Activated naive CD8-positive, alpha-beta T cell treated with anti-CD3 and anti-CD28 coated beads, Interleukin-2, amount 10 ng/mL, durations not matched to agents 7 days and 5 days (primary cell): Measurements from ENCODE around the gene DUSP5. TPM values are rescaled to one million over a fixed set of nuclear protein-coding genes. Genes with fewer than 3 reads are reported as not detected.

Experiments
- ATAC-seq: fragments of 150-1000 bp; cut with Tn5 transposase; one replicate; pipeline ENCODE4 v1.10.0; 2021; ENCODE audit warnings: low read depth, moderate library complexity
- POLR2A ChIA-PET: fragments of 350-600 bp; sonication (Branson Sonifier 250); formaldehyde crosslinking; loops from one replicate; lab custom pipeline; 2021; ENCODE audit warnings: antibody characterized with exemption; lab: Charles Lee
- DNase-seq: peaks from one replicate; pipeline ENCODE4 v3.0.0; 2021
- H3K27ac Mint-ChIP-seq: one replicate; pipeline ENCODE4 v1.8.0; 2022; ENCODE audit warnings: mild to moderate bottlenecking, mixed read lengths
- H3K27me3 Mint-ChIP-seq: one replicate; pipeline ENCODE4 v1.8.0; 2022; ENCODE audit warnings: mild to moderate bottlenecking, moderate library complexity, mixed read lengths
- H3K36me3 Mint-ChIP-seq: one replicate; pipeline ENCODE4 v1.8.0; 2021; ENCODE audit warnings: mild to moderate bottlenecking, mixed read lengths
- H3K4me1 Mint-ChIP-seq: one replicate; pipeline ENCODE4 v1.8.0; 2021; ENCODE audit warnings: mixed read lengths
- H3K4me3 Mint-ChIP-seq: one replicate; pipeline ENCODE4 v1.8.0; 2022; ENCODE audit warnings: mild to moderate bottlenecking, moderate library complexity, mixed read lengths
- H3K9me3 Mint-ChIP-seq: one replicate; pipeline ENCODE4 v1.8.0; 2021; ENCODE audit warnings: mixed read lengths
- total RNA-seq, 2 experiments: library from RNA; stranded (reverse); gene quantifications; one replicate each; pipeline ENCODE4 v1.2.3, GENCODE V29; 2021

The DUSP5 gene
- total RNA-seq, 2 experiments from 2014 or later = 23.1 to 24.3 TPM

DNA sequence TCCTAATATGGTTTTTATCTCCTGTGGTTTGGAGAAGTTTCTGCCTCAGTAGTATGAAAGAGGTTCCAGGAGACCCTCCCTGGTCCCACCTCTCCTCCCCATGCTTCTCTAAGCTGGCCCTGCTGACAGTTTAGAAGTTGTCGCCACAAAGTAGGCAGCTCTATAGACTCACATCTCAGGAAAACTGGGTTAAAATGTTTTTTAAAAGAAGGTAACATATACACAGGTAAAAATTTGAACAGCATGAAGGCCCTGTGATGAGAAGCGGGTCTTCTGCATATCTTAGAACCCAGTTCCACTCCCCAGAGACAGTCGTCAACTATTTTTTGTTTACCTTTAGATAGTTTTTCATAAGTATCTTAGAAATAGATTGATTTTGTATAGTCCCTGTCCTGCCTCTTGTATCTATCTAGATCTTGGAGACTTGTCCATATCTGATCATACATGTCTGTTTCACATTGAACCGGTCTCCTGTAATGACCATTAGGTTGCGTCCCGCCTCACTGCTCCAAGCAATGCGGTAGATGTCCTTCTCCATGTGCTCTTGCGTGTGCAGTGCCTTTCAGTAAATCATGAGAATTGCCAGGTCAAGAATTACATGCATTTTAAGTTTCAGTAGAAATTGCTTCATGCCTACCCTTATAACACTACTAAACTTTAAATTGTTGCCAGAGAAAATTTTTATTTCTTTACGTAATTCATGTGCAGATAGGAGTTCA, 2.2 kb downstream of the DUSP5 start:
- peaks cover 7% of the 10 kb centered on the region for H3K36me3 Mint-ChIP-seq

DNA sequence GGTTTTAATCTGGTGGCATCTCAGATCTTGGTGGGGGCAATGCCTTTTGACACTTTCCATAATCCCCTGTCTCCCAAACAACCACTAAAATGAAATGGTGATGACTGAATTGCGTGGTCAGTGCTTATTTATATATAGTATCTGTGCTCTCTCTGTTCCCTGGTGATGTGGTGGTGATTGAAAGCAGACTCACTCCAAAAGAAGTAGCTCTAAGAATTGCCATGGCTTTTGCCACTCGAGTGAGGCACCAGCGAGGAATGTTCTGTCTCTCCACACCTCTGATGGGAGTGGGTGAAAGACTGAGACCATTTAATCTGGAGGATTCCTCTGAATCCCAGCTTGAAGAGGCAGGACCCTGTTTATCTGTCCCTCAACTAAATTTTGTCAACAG, 2.8 kb downstream of the DUSP5 start:
- ATAC-seq = no peak
- H3K27me3 Mint-ChIP-seq = no peaks in the 10 kb centered on the region
- peaks cover 65% of the 10 kb centered on the region for H3K4me1 Mint-ChIP-seq
- POLR2A ChIA-PET = interaction anchor here (0.8 to 1.3 kb wide), 3 partner anchors 31 to 86 kb away, joined by 3 to 4 read pairs (median 3); no protein-coding TSS in a partner anchor
- H3K9me3 Mint-ChIP-seq = no peaks in the 10 kb centered on the region
- no peak for DNase-seq
- peak overlapping the region; percentile 89 for H3K4me3 Mint-ChIP-seq
- peak overlapping the region; percentile 90 for H3K27ac Mint-ChIP-seq
- H3K36me3 Mint-ChIP-seq = peaks cover 11% of the 10 kb centered on the region

More for the DNA sequence above, 2.2 kb downstream of the DUSP5 start:
- POLR2A ChIA-PET = interaction anchor here (2.9 kb wide), 1 partner anchor 145 kb away, joined by 14 read pairs; no protein-coding TSS in a partner anchor
- Mint-ChIP-seq H3K27me3 (no peaks in the 10 kb centered on the region), H3K9me3 (no peaks in the 10 kb centered on the region), H3K4me3 (peak overlapping the region; percentile 89), H3K4me1 (peaks cover 62% of the 10 kb centered on the region), H3K27ac (peak overlapping the region; percentile 90)
- no peak for DNase-seq
- no peak for ATAC-seq

DNA sequence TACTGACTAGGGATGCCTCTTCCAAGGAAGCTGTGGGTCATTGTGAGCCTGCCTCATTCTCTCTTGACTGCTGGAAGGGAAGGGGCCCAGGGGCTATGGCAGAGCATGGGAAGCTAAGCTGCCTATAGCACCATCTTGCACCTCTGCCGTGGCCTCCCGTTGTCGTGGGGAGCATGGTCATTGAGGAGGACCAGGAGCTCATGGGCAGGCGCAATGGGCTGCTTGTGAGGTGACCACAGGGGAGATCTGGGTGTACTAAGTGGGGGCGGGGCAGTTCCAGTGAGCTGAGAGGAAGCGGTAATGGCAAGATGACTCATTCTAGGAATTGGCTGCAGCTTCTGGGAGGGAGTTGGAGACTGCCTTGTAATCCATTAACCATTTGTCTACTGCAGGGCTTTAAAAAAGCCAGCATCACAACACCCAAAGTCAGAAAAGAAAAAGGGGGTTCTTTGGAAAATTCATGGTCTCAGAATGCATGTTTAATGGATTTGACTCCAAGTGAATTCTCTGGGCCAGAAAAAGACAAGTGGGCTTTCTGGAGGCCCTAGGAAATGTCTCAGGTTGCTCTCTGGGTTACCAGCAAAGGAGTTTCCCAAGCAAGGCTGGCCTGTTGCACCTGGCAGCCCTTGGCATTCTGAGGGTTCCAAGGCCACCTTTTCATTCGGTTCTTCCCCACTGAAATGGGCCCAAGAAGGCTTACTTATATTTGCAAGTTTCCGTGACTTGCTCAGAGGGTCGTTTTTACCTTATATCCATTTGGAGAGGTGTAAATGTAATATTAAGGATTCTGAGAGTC, 3.6 kb downstream of the DUSP5 start:
- DNase-seq = peak; percentile 69
- POLR2A ChIA-PET = interaction anchor here (0.8 to 1.9 kb wide), 4 partner anchors 30 to 146 kb away, joined by 3 to 5 read pairs (median 4); no protein-coding TSS in a partner anchor
- Mint-ChIP-seq H3K9me3 (no peaks in the 10 kb centered on the region), H3K27ac (peak overlapping the region; percentile 90), H3K27me3 (no peaks in the 10 kb centered on the region), H3K4me3 (peak overlapping the region; percentile 89), H3K4me1 (peaks cover 65% of the 10 kb centered on the region), H3K36me3 (peaks cover 15% of the 10 kb centered on the region)
- ATAC-seq = no peak

DNA sequence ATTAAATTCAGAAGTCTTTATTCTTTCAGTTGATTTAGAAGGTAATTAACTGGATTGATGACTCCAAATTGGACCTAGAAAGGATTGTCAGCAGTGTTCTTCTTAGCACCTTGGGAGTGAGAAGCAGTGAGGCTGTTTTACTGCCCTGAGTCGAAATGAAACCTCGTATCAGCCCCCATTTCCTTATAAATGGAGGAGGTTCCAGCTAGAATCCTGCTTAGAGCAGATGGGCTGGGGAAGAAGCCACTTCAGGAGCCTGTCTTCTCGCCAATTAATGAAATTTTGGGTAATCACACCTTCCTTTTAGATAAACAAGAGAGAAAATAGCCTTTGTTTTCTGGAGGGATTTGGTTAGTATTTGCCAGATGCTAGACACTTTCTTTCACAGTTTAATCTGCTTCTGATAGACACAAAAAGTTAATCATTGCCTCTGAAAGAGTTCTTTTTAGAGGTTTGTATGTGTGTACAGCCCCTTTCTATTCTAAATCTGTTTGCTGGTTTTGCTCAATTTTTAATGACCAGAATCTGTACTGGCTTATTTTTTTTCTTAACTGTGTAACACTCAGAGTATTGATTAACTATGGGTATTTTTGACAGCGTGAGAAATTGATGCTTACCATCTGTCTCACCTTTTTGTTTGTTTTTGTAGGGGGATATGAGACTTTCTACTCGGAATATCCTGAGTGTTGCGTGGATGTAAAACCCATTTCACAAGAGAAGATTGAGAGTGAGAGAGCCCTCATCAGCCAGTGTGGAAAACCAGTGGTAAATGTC, 4.6 kb downstream of the DUSP5 start:
- peaks cover 23% of the 10 kb centered on the region for H3K36me3 Mint-ChIP-seq
- H3K9me3 Mint-ChIP-seq = no peaks in the 10 kb centered on the region
- H3K4me3 Mint-ChIP-seq = peak overlapping the region; percentile 89
- DNase-seq (no peak), ATAC-seq (no peak)
- POLR2A ChIA-PET = interaction anchor here (1.6 to 1.9 kb wide), 2 partner anchors 147 to 167 kb away, joined by 4 to 5 read pairs; no protein-coding TSS in a partner anchor
- H3K27ac Mint-ChIP-seq = peak overlapping the region; percentile 90
- no peaks in the 10 kb centered on the region for H3K27me3 Mint-ChIP-seq
- peaks cover 62% of the 10 kb centered on the region for H3K4me1 Mint-ChIP-seq

DNA sequence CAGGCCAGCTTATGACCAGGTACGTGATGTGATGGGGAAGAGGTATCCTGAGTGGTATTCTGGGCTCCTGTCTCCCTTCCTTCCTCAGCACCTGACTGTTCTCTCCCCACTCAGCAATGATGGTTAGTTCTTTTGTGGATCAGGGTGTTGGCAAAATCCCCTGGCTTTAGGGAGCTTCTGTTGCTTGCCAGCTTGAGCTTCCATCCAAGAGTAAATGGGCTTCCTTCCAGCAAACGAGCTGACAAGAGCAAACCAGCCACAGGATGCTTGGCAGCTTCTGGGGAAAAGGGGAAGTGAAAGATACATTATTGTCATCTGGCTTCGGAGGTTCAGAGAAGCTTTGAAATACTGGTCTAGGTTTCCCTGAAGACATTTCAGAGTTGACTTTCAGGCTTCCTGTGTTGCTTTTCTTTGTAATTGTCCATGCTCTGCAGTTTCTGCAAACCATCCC, 5.2 kb downstream of the DUSP5 start:
- DNase-seq = no peak
- POLR2A ChIA-PET = interaction anchor here (1.6 to 1.9 kb wide), 2 partner anchors 148 to 167 kb away, joined by 4 to 5 read pairs; no protein-coding TSS in a partner anchor
- Mint-ChIP-seq H3K36me3 (peaks cover 25% of the 10 kb centered on the region), H3K4me3 (peak overlapping the region; percentile 89), H3K9me3 (no peaks in the 10 kb centered on the region), H3K27ac (peak overlapping the region; percentile 90), H3K27me3 (no peaks in the 10 kb centered on the region), H3K4me1 (peaks cover 64% of the 10 kb centered on the region)
- ATAC-seq = no peak

DNA sequence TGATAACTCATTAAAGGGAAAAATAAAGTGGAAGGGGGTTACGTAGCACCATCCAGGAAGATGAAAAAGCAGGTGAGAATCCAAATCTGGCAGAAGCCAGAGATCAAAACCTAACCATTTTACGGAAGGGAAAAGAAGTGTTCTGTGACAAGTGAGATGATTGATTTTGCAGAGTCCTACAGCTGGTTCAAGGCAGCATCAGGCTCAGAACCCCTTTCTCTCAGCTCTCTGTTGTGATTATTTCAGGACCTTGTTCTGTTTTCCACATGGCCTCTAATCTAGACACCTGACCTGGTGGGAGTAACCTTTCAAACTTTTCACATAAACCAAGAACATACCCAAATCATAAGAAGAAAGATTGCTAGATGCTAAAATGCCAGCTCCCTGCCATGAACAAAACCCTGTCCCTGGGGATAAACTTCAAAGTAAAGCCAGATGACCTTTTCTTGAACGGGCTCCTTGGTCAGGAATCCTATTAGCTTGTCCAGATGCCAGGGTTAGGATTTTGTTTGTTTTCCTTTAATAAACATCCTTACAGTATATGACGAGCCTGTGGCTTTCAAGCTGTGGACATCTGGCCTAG, 5.9 kb downstream of the DUSP5 start:
- ATAC-seq (no peak), DNase-seq (no peak)
- POLR2A ChIA-PET = interaction anchor here (0.6 to 2.2 kb wide), 5 partner anchors 38 to 168 kb away, joined by 4 to 8 read pairs (median 5); partner anchors contain the start of gene SMC3
- H3K4me1 Mint-ChIP-seq = peaks cover 69% of the 10 kb centered on the region
- no peaks in the 10 kb centered on the region for H3K9me3 Mint-ChIP-seq
- H3K27me3 Mint-ChIP-seq = no peaks in the 10 kb centered on the region
- peak overlapping the region; percentile 89 for H3K4me3 Mint-ChIP-seq
- H3K27ac Mint-ChIP-seq = peak overlapping the region; percentile 90
- H3K36me3 Mint-ChIP-seq = peaks cover 31% of the 10 kb centered on the region

DNA sequence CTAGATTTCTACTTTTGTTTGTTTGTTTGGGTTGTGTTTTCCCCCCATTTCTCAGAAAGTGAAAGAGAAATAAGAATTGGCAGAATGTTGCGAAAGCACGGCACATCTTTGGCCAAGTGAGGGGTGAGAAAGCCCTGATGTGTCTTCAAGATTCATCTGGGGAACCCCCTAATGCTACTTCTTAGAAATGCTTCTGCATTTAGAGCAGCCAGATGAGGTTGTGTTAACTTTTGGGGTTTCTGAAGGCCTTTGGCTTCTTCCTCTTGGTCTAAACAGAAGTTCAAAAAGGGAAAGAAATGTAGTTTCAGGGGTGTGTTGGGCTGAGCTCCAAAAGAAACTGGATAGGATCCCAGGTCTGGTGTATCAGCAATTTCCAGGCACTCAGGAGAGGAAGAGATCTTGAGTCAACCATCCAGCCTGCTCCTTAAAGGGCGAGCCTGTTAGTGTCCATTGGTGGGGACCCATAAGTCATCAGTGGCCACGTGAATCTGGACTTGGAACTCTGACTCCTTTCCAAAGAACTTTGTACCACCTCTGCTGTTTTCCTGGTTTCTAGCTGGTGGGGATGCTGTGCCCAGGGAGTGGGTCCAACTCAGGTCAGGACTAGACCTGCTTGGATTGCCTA, 6.5 kb downstream of the DUSP5 start:
- Mint-ChIP-seq H3K27ac (peak overlapping the region; percentile 90), H3K36me3 (peaks cover 37% of the 10 kb centered on the region), H3K9me3 (no peaks in the 10 kb centered on the region), H3K4me1 (peaks cover 73% of the 10 kb centered on the region), H3K27me3 (no peaks in the 10 kb centered on the region), H3K4me3 (peak overlapping the region; percentile 89)
- peak; percentile 84 for ATAC-seq
- no peak for DNase-seq
- POLR2A ChIA-PET = interaction anchor here (0.6 to 2.2 kb wide), 9 partner anchors 15 to 199 kb away, joined by 3 to 8 read pairs (median 4); partner anchors contain the start of gene SMC3

DNA sequence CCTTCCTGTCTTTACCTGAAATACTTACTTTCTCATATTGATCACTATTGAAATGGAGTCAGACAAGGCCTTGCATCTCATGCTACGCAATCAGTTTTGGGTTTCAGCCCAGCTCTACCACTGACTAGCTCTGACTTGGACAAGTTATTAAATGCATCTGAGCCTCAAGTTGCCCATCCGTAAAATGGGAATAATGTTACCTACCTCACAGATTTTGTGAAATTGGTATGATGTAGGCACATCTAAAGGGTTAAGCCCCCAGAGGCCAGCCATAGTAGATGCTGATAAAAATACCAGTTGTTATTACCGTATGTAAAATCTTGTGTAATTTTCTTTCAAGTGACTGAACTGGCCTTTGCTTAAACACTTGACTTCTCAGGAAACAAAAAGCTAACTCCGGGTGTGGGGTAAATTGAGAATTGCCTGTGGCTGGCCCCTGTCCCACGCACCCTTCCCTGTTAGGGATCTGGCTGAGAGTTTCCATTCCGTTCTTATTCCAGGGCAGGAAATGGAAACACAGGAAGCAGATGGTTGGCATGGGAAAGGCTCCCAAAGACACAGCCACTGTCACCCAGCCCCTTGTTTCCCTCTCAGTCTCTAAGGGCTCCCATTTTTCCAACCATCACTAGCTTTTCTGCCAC, 7.5 kb downstream of the DUSP5 start:
- Mint-ChIP-seq H3K4me1 (peaks cover 69% of the 10 kb centered on the region), H3K27me3 (no peaks in the 10 kb centered on the region), H3K4me3 (peak overlapping the region; percentile 89), H3K9me3 (no peaks in the 10 kb centered on the region), H3K27ac (peak overlapping the region; percentile 90), H3K36me3 (peaks cover 48% of the 10 kb centered on the region)
- POLR2A ChIA-PET = interaction anchor here (0.8 to 2.2 kb wide), 5 partner anchors 14 to 172 kb away, joined by 4 to 8 read pairs (median 5); partner anchors contain the start of gene SMC3
- ATAC-seq = no peak
- DNase-seq = no peak

DNA sequence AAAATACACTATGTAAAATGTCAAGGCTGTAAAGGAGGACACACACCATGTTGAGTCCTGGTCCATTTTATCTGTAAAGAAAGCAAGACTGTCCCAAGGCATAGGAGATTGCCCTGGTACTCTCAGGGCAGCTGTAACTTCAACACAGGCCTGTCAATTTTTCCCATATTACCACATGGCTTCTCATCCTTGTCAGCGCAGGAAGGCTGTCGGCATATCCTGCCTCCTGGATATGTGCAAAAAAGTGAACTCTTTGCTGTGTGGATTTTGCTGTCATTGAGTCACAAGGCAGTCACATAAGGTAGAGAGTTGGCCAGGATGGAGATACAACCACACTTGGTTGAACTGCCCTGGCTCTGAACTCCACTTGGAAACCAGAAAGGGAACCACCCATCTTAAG, 8.7 kb downstream of the DUSP5 start:
- Mint-ChIP-seq H3K27me3 (no peaks in the 10 kb centered on the region), H3K27ac (no peak overlapping the region), H3K4me1 (peaks cover 63% of the 10 kb centered on the region), H3K4me3 (no peak overlapping the region), H3K9me3 (no peaks in the 10 kb centered on the region), H3K36me3 (peaks cover 60% of the 10 kb centered on the region)
- DNase-seq (no peak), ATAC-seq (no peak)
- POLR2A ChIA-PET = interaction anchor here (1.5 to 3.3 kb wide), 3 partner anchors 8 to 202 kb away, joined by 3 to 11 read pairs (median 6); partner anchors contain the start of gene SMNDC1

DNA sequence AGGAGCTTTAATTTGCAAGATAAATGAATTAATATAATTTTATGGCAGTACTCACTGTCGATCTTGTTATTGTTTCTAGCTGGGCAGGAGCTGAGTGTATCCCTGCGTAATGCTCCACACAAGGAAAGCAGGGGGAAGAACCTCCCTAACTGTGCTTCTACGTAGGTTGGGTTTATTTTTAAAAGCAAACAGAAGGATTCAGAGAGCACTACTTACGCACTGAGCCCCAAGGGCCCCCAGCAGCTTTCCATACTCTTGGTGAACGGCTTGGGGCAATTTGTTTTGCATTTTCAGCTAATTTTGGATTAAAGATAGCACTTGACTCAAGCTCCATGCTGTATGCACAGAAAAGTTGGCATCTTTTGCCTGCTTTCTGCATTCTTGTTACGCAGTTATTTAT, 9.6 kb downstream of the DUSP5 start:
- DNase-seq = no peak
- H3K27ac Mint-ChIP-seq = no peak overlapping the region
- ATAC-seq = no peak
- peaks cover 61% of the 10 kb centered on the region for H3K4me1 Mint-ChIP-seq
- no peak overlapping the region for H3K4me3 Mint-ChIP-seq
- POLR2A ChIA-PET = interaction anchor here (1.5 to 3.3 kb wide), 3 partner anchors 9 to 203 kb away, joined by 3 to 11 read pairs (median 6); partner anchors contain the start of gene SMNDC1
- peaks cover 68% of the 10 kb centered on the region for H3K36me3 Mint-ChIP-seq
- no peaks in the 10 kb centered on the region for H3K9me3 Mint-ChIP-seq
- no peaks in the 10 kb centered on the region for H3K27me3 Mint-ChIP-seq

DNA sequence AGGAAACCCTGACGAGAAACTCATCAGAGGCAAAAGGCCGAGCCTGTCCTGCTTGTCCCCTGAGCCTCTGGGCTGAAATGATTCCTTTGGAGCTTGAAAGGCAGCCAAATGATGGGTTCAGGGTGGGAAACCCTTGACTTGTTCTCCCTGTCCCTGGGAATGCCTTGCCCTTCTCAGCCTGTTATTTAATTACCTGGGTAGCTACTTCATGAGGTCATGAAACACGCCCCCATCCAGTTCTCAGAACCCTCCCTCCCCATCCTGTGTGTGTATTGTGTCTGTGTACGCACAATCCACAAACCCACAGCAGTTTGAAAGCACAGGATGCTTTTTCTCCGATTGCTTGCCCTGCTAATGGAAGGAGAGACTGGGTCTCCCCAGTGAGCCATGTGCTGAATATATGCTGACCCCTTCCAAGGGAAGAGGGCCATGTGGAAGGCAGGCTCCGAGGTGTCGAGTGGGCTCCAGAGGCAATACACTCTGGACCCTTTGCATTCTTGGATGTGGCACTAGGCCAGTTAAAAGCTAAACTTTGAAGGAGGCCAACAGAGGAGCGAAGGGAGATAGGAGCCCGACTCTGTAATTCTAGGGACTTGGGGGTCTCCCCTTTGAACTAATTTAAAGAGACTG, 10.6 kb downstream of the DUSP5 start:
- Mint-ChIP-seq H3K4me1 (peaks cover 52% of the 10 kb centered on the region), H3K27ac (no peak overlapping the region), H3K27me3 (no peaks in the 10 kb centered on the region), H3K36me3 (peaks cover 76% of the 10 kb centered on the region), H3K9me3 (no peaks in the 10 kb centered on the region), H3K4me3 (no peak overlapping the region)
- no peak for ATAC-seq
- POLR2A ChIA-PET = interaction anchor here (2.1 to 3.3 kb wide), 2 partner anchors 9 to 10 kb away, joined by 6 to 11 read pairs; no protein-coding TSS in a partner anchor
- DNase-seq = no peak
